ENCODE data around the gene LAMTOR4. TPM values are rescaled to one million over a fixed set of nuclear protein-coding genes. Genes with fewer than 3 reads are reported as not detected.
"Not testable (repeated sequence)": the region's sequence is repeated elsewhere in the genome, so short reads cannot be mapped to it uniquely, and the experiment has no call there.

LAMTOR4 gene
- polyA plus RNA-seq, 3 donors, result 131 to 307 (median 245) TPM

DNA sequence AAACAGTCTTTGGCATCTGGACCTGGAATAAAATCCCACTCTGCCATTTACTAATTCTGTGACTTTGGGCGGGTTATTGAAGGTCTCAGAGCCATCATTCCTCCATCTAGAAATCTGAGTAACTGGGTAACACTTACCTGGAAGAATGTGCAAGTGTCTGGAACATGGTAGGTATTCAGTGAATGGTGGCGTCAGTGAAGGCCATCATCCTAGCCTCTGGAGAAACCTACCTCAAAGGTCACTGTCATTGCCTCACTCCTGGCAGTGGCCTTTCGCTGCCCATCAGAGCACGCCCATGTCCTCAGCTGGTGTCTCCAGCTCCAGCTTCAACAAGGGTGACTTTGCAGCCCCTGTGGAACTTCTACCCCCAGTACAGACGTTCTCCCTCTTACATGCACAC is 15.2 kb downstream of the LAMTOR4 start:
- 84 to 94% (median 92%) methylated on average over 5 of the region's 5 CpGs for WGBS, 3 donors
- H3K27ac ChIP-seq (ENCODE audit: low read depth, low read length), result no peak overlapping the region

- WGBS, 3 donors, result 54 to 84% (median 81%) methylated on average over 16 of the region's 16 CpGs
Measured at GRCh38 chr7:100166317-100166940, 17.7 kb downstream of the LAMTOR4 start.

DNA sequence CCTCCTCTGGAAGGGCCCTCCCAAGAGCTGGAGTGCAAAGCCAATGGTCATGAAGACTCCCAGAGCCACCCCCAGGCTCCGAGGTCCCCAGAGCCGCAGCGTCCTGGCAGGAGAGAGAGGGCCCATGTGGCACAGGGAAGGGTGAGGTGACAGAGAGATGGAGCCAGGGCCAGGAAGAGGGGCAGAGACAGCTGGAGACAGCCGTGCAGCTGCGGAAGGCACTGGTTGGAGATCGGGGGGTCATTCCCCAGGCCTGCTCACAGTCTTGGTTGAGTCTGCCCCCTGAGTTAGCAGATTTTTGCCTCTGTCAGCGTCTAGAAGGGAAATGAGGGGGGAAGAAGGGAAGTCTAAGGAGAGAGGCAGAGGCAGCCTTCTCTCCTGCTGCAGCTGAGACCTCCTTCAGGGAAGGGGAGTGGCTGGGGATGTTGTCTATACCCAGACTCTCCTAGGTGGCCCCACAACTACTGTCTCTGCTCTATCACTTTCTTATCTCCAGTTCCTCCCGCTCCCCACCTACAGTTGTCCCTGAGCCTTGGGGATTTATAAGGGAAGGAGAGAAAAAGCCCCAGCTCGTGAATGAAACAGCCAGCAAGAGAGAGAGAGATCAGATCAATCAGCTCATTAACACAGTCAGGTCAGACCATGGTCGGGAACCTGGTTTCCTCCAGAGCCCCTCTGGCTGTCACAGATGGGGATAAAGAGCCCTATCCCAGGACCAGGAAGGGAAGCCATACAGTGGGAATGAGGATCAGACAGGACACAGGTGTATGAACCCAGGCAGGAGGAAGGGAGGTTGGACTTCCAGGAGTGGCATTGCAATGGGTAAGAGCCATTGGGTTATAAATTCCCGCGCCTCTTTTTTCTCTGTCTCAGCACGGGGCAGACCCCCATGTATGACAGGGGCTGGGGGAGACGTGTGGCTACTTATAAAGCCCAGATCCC is 18.5 kb downstream of the LAMTOR4 start:
- H3K27ac ChIP-seq (ENCODE audit: low read depth, low read length), result no peak overlapping the region
- WGBS, 3 donors, result 31 to 44% (median 32%) methylated on average over 13 to 14 of the region's 14 CpGs

More at GRCh38 chr7:100166317-100166940, 17.7 kb downstream of the LAMTOR4 start:
- no peak overlapping the region for H3K27ac ChIP-seq (ENCODE audit: low read depth, low read length)

- H3K27ac ChIP-seq (ENCODE audit: low read depth, low read length), result no peak overlapping the region
- WGBS, 3 donors, result 3 to 4% (median 3%) methylated on average over 11 of the region's 11 CpGs
Measured at GRCh38 chr7:100167912-100168323, 19.2 kb downstream of the LAMTOR4 start.

DNA sequence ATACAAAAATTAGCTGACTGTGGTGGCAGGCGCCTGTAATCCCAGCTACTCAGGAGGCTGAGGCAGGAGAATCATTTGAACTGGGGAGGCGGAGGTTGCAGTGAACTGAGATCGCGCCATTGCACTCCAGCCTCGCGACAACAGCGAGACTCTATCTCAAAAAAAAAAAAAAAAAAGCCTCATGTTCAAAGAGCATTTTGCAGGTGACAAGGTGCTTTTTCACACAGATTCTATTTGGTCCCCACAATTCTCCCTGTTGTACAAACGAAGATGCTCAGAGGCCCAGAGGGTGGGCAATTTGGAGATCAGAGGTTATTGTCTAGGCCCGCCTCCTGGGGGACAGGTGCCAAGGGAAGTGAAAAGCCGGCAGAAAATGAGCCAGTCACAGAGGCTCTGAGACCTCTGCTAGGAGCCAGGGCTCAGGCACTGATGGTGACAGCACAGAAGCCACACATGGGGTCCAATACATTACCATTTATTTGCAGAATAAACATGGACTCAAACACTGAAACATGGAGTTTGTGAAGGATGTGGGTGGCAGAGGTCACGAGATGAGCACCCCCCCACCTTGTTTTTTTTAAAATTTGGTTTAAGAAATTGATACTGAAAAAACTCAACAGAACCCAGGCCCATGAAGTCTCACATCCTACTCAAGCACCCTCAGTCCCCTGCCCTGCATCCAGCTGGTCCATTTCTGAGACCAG is 20.6 kb downstream of the LAMTOR4 start:
- WGBS, 3 donors, result 75 to 88% (median 86%) methylated on average over 11 of the region's 11 CpGs

GRCh38 chr7:100170101-100170897 is 21.6 kb downstream of the LAMTOR4 start:
- no peak overlapping the region for H3K27ac ChIP-seq (ENCODE audit: low read depth, low read length)
- WGBS, 3 donors, result 75 to 90% (median 88%) methylated on average over 10 to 11 of the region's 11 CpGs

More for the DNA sequence above, 20.6 kb downstream of the LAMTOR4 start:
- no peak overlapping the region for H3K27ac ChIP-seq (ENCODE audit: low read depth, low read length)

DNA sequence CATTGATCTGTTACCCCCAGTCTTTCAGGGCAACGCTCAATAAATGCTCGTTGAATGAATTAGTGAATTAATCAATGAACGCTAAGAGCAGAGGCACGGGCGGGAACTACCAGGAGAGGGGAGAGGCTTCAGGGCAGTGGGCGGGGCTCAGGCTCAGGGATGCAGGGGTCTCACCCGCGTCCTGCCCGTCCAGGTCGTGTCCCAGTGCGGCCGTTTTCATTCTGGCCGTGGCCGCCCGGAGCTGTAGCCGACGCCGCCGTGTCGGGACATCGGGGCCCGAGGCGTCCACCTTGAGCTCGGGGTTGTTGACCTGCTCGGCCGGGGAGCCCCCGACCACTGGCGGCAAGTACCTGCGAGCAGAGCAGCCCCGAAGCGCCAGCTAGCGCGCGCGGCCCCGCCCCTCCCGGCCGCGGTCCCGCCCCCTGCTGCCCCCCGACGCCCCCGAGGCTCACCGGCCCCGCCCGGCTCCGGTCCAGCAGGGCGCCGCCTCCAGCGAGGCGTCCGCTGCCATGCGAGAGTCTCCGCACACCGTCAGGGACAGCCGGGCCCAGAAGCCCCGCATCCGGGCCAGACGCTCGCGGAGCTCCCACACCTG is 22.5 kb downstream of the LAMTOR4 start:
- H3K27ac ChIP-seq (ENCODE audit: low read depth, low read length), result no peak overlapping the region
- WGBS, 3 donors, result 5 to 19% (median 14%) methylated on average over 32 to 61 of the region's 61 CpGs

- WGBS, 3 donors, result 37 to 47% (median 45%) methylated on average over 9 to 22 of the region's 22 CpGs
- no peak overlapping the region for H3K27ac ChIP-seq (ENCODE audit: low read depth, low read length)
Measured at GRCh38 chr7:100171840-100172239, 23.1 kb downstream of the LAMTOR4 start.

- no peak overlapping the region for H3K27ac ChIP-seq (ENCODE audit: low read depth, low read length)
- whole genome bisulfite sequencing, 3 donors, result 77 to 95% (median 94%) methylated on average over 10 to 11 of the region's 11 CpGs
Measured at GRCh38 chr7:100173806-100174495, 25.2 kb downstream of the LAMTOR4 start.

- 84 to 92% (median 90%) methylated on average over 5 of the region's 5 CpGs for WGBS, 3 donors
- H3K27ac ChIP-seq (ENCODE audit: low read depth, low read length), result no peak overlapping the region
Measured at GRCh38 chr7:100174582-100174981, 25.9 kb downstream of the LAMTOR4 start.

DNA sequence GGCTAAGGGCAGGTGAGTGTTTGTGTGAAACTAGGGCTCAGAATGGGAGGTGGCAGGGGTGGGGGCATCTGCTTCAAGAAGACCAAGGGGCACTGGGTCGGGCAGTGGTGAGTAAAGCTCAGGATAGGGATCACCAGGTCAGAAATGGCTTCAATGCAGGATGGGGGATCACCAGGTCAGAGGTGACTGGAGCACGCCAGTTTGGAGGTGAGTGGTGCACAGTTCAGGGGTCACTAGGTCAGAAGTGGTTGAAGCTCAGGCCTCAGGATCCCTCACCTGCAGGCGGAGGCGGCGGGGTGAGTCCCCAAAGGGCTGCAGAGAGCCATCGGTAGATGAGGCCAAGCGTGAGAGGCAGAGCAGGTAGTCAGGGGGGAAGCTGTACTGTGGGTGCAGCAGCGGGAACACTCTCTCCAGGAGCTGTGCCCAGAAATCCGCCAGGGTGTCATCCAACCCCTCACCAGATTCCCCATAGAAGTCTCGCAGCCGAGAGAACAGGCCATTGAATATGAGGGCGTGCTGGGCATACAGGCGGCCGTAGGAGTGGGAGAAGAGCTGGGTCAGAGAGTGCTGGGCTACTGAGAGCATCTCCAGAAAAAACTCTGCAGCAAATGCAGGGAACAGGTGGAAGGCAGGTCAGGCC is 26.7 kb downstream of the LAMTOR4 start:
- WGBS, 3 donors, result 92 to 97% (median 96%) methylated on average over 14 of the region's 14 CpGs
- no peak overlapping the region for H3K27ac ChIP-seq (ENCODE audit: low read depth, low read length)

DNA sequence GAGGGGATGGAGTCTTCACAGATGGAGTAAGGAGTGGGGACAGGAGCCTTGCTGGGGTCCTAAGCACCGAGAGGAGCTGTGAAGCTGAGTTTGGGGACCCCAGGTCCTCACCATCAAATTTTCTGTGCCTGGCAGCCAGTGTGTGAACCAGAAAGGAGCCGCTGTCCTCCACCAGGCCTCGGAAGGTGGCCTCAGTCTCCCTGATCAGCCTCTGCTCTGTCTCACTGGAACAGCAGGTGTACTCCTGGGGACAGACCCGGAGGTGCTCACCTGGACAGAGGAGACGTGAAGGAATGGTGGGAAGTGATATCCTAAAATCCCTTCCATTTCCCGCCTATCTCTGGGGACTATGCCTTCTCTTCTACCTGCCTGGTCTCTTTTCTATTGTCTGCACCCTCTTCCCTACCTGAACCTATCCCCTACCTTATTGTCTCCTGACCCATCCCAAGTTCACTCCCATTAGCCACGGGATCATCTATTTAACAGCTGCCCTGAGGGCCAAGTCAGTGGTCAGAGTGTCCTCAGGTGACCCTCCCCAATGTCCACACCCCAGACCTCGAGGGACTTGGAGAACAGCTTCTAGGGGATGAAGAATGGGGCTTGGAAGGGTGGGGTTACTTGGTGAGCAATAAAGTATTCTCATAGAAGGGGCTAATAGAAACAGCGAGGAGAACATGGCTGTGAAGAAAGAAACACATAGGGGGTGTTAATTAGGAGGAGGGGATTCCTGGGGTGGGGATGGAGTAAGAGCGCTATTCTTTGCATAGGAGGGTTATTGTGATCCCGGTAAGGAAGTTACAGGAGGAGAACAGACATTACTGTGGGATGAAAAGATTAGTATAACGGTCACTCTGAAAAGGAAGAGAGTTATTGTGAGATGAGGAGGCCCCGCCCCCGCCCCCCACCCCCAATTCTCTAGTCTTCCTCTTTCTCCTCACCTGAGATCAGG is 27.7 kb downstream of the LAMTOR4 start:
- H3K27ac ChIP-seq (ENCODE audit: low read depth, low read length), result no peak overlapping the region
- whole genome bisulfite sequencing, 3 donors, result 52 to 56% (median 53%) methylated on average over 13 to 14 of the region's 14 CpGs

DNA sequence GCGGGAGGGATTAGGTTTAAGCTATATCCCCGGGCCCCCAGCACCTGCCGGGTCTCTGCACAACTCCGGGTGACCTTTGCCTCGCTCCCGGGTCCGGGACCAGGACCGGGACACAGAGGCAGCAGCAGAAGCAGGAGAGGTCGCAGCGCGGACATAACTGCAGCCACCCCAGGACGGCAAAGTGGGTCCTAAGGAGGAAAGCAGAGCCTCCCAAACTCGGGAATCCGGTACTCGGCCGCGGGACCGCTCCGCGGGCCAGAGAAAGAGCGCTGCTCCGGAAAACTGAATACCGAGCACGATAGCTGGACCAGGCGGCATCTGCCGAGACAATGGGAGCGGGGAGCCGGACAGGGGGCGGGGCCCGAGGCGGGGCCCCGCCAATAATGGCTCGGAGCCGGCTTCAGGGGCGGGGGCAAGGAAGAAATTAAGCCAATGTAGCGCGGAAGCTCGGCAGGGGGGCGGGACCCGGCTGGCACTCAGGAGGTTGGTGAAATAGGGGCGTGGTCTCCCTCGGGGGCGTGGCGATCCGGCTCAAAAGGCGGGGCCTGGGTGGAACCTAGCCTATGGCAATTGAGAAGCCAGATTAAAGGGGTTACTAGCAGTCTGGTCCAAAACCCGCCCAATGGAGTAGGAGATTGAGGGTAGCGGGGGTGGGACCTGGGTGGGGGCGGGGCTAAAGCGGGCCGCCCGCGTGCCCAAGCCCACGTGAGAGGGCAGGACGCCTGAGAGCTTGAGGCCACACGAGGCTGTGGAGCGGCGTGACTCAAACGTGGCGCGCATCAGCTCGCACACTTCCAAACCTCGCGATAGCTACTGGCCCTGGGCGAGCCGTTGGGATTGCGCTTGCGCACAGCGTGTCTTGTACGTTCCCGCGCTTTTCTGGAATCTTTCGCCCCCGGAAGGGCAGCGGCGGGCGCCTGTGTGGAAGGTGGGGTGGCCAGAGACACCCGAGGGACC is 28.6 kb downstream of the LAMTOR4 start, which contains the start of the genes GPC2 and STAG3:
GPC2 (minus strand) TSS at position 337 of the 957 bp plus-strand sequence; CDS start at position 155, 182 bp downstream.
STAG3 (plus strand) TSS at position 874 of the 957 bp plus-strand sequence. CDS start 2,639 bp downstream, outside the sequence.
- H3K27ac ChIP-seq (ENCODE audit: low read depth, low read length), result no peak within 1 kb of the TSS
- 1 to 4% (median 3%) methylated on average over 76 to 78 of the region's 78 CpGs for WGBS, 3 donors

- not testable (repeated sequence) for H3K27ac ChIP-seq (ENCODE audit: low read depth, low read length)
- WGBS, 3 donors, result 89 to 98% (median 96%) methylated on average over 3 of the region's 3 CpGs
Measured at GRCh38 chr7:100180084-100180483, 31.4 kb downstream of the LAMTOR4 start.
